Measurements from ENCODE around the gene PFN2.
"Not testable (repeated sequence)": the region's sequence is repeated elsewhere in the genome, so short reads cannot be mapped to it uniquely, and the experiment has no call there.

PFN2 gene

GRCh38 chr3:149968216-149968615 lies 2.5 kb downstream of the PFN2 start:
- no peak for DNase-seq (ENCODE audit: low read depth in 2 of 2)

GRCh38 chr3:149967086-149967685 lies 3.5 kb downstream of the PFN2 start:
- no peak for DNase-seq (ENCODE audit: low read depth in 2 of 2)

GRCh38 chr3:149965278-149965677 lies 5.4 kb downstream of the PFN2 start:
- no peak for DNase-seq (ENCODE audit: low read depth in 2 of 2)

- no peak for DNase-seq (ENCODE audit: low read depth in 2 of 2)
Measured at GRCh38 chr3:149964291-149964690, 6.4 kb downstream of the PFN2 start.

- DNase-seq (ENCODE audit: low read depth in 2 of 2): no peak
Measured at GRCh38 chr3:149963485-149963884, 7.2 kb downstream of the PFN2 start.

- DNase-seq (ENCODE audit: low read depth in 2 of 2): no peak
Measured at GRCh38 chr3:149959443-149959842, 11.3 kb downstream of the PFN2 start.

- DNase-seq (ENCODE audit: low read depth in 2 of 2): no peak
Measured at GRCh38 chr3:149958171-149958796, 12.4 kb downstream of the PFN2 start.

- DNase-seq (ENCODE audit: low read depth in 2 of 2): no peak
Measured at GRCh38 chr3:149957361-149958125, 13.2 kb downstream of the PFN2 start.

- no peak for DNase-seq (ENCODE audit: low read depth in 2 of 2)
Measured at GRCh38 chr3:149955449-149955848, 15.2 kb downstream of the PFN2 start.

- DNase-seq (ENCODE audit: low read depth in 2 of 2): no peak
Measured at GRCh38 chr3:149954812-149955211, 15.9 kb downstream of the PFN2 start.

GRCh38 chr3:149949181-149949580 lies 21.5 kb downstream of the PFN2 start:
- DNase-seq (ENCODE audit: low read depth in 2 of 2): no peak

GRCh38 chr3:149947231-149947630 lies 23.5 kb downstream of the PFN2 start:
- no peak for DNase-seq (ENCODE audit: low read depth in 2 of 2)

- DNase-seq (ENCODE audit: low read depth in 2 of 2): not testable (repeated sequence)
Measured at GRCh38 chr3:149943966-149944365, 26.7 kb downstream of the PFN2 start.

- no peak for DNase-seq (ENCODE audit: low read depth in 2 of 2)
Measured at GRCh38 chr3:149942409-149942808, 28.3 kb downstream of the PFN2 start.

GRCh38 chr3:149941946-149942345 lies 28.7 kb downstream of the PFN2 start:
- DNase-seq (ENCODE audit: low read depth in 2 of 2): no peak

- no peak for DNase-seq (ENCODE audit: low read depth in 2 of 2)
Measured at GRCh38 chr3:149941186-149941585, 29.5 kb downstream of the PFN2 start.

- not testable (repeated sequence) for DNase-seq (ENCODE audit: low read depth in 2 of 2)
Measured at GRCh38 chr3:149938392-149939055, 32.2 kb downstream of the PFN2 start.

GRCh38 chr3:149936812-149937230 lies 33.9 kb downstream of the PFN2 start:
- DNase-seq (ENCODE audit: low read depth in 2 of 2): peak in 1 of 2 donors; percentile 7

- DNase-seq (ENCODE audit: low read depth in 2 of 2): no peak
Measured at GRCh38 chr3:149934524-149934923, 36.2 kb downstream of the PFN2 start.

- no peak for DNase-seq (ENCODE audit: low read depth in 2 of 2)
Measured at GRCh38 chr3:149933858-149934257, 36.8 kb downstream of the PFN2 start.

GRCh38 chr3:149933008-149933407 lies 37.7 kb downstream of the PFN2 start:
- no peak for DNase-seq (ENCODE audit: low read depth in 2 of 2)

GRCh38 chr3:149920119-149920518 lies 50.6 kb downstream of the PFN2 start:
- no peak for DNase-seq (ENCODE audit: low read depth in 2 of 2)
